ENCODE data around the gene SERPINB7.

SERPINB7 gene

DNA sequence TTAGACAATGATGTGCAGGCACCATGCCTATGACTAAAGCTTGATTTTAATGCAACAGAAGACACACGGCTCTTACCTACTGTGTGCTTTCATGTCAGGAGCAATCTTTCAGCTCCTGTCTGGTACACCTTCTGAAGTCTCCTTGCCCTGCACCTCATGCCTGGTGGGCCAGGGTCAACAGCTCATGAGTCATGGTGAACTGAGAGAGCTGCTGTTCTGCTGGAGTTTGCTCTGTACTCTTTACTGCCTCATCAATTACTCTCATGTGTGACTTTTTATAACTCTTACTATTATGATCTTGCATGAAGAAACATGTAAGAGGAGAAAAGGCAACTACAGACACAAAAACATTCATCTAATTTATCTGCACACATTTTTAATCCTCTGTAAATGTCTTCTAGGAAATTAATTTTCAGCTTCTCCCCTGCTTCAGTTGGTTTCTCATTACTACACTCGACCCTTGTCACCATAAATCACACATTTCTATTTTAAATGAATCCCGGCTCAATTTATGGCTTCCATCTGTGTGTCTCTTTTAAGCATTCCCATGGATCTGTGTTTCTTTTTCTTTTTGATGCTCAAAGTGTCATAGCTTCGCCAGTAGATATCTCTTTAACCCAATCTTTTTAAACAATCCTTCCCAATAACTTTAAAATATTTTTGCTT lies 9.7 kb downstream of the SERPINB7 start:
- no peak overlapping the region for H3K14ac ChIP-seq (ENCODE audit: low read length in 2 of 2)
- no peak overlapping the region for H2BK120ac ChIP-seq (ENCODE audit: low read depth, low read length)
- no peaks in the 10 kb centered on the region for H3K36me3 ChIP-seq (ENCODE audit: control insufficient read depth in 1 of 2, insufficient read depth in 2 of 2, low read depth in 1 of 2, low read length in 2 of 2)
- no peak overlapping the region for H3K4ac ChIP-seq (ENCODE audit: low read depth in 1 of 2, low read length in 2 of 2)
- no peaks in the 10 kb centered on the region for H3K4me1 ChIP-seq (ENCODE audit: control insufficient read depth, insufficient read depth, low read depth, low read length)
- no peak overlapping the region for H2BK12ac ChIP-seq (ENCODE audit: low read length in 2 of 2)
- no peak overlapping the region for H3K4me3 ChIP-seq (ENCODE audit: insufficient read depth in 1 of 2, low read depth in 1 of 2, low read length in 2 of 2)
- no peak overlapping the region for H3K18ac ChIP-seq (ENCODE audit: low read depth in 1 of 2, low read length in 2 of 2)
- H3K4me2 ChIP-seq (ENCODE audit: low read length, poor library complexity, severe bottlenecking): no peak overlapping the region
- no peak overlapping the region for H2AFZ ChIP-seq (ENCODE audit: low read depth, low read length)
- H2BK15ac ChIP-seq (ENCODE audit: low read depth, poor library complexity, severe bottlenecking): no peak overlapping the region
- 44% methylated on average over 4 of the region's 4 CpGs for WGBS
- peak; percentile 8 for DNase-seq
- H3K23ac ChIP-seq (ENCODE audit: low read length in 2 of 2): no peak overlapping the region
- no peak overlapping the region for H3K27ac ChIP-seq (ENCODE audit: low read length, poor library complexity, severe bottlenecking)
- no peak overlapping the region for H2BK5ac ChIP-seq (ENCODE audit: low read depth, low read length, poor library complexity, severe bottlenecking)
- no peaks in the 10 kb centered on the region for H3K79me1 ChIP-seq (replicated peaks; ENCODE audit: low read length, poor library complexity, severe bottlenecking)
- H3K27me3 ChIP-seq (ENCODE audit: control insufficient read depth in 1 of 2, insufficient read depth in 1 of 2, low read length in 2 of 2): no peaks in the 10 kb centered on the region
- no peak overlapping the region for H4K8ac ChIP-seq (ENCODE audit: low read length)
- H3K9me3 ChIP-seq (ENCODE audit: control insufficient read depth, low read length): no peaks in the 10 kb centered on the region
- H2AK5ac ChIP-seq (ENCODE audit: low read length, severe bottlenecking): no peak overlapping the region
- no peak overlapping the region for H3K9ac ChIP-seq (ENCODE audit: low read length)
- H4K91ac ChIP-seq (ENCODE audit: low read length): no peak overlapping the region

GRCh38 chr18:63787673-63788072 lies 12.5 kb downstream of the SERPINB7 start:
- Histone ChIP-seq H2BK5ac (ENCODE audit: low read depth, low read length, poor library complexity, severe bottlenecking) (no peak overlapping the region), H4K8ac (ENCODE audit: low read length) (no peak overlapping the region), H3K18ac (ENCODE audit: low read depth in 1 of 2, low read length in 2 of 2) (peak overlapping the region in 1 of 2 experiments; percentile 78), H3K4me3 (ENCODE audit: insufficient read depth in 1 of 2, low read depth in 1 of 2, low read length in 2 of 2) (no peak overlapping the region), H3K23ac (ENCODE audit: low read length in 2 of 2) (no peak overlapping the region), H3K9ac (ENCODE audit: low read length) (no peak overlapping the region), H2BK12ac (ENCODE audit: low read length in 2 of 2) (peak overlapping the region in 1 of 2 experiments; percentile 42), H2AK5ac (ENCODE audit: low read length, severe bottlenecking) (no peak overlapping the region), H2BK15ac (ENCODE audit: low read depth, poor library complexity, severe bottlenecking) (no peak overlapping the region), H3K27me3 (ENCODE audit: control insufficient read depth in 1 of 2, insufficient read depth in 1 of 2, low read length in 2 of 2) (no peaks in the 10 kb centered on the region), H3K4me1 (ENCODE audit: control insufficient read depth, insufficient read depth, low read depth, low read length) (no peaks in the 10 kb centered on the region), H3K79me1 (replicated peaks; ENCODE audit: low read length, poor library complexity, severe bottlenecking) (no peaks in the 10 kb centered on the region), H2AFZ (ENCODE audit: low read depth, low read length) (no peak overlapping the region), H3K4ac (ENCODE audit: low read depth in 1 of 2, low read length in 2 of 2) (no peak overlapping the region), H3K14ac (ENCODE audit: low read length in 2 of 2) (no peak overlapping the region), H3K36me3 (ENCODE audit: control insufficient read depth in 1 of 2, insufficient read depth in 2 of 2, low read depth in 1 of 2, low read length in 2 of 2) (no peaks in the 10 kb centered on the region), H4K91ac (ENCODE audit: low read length) (no peak overlapping the region), H3K27ac (ENCODE audit: low read length, poor library complexity, severe bottlenecking) (no peak overlapping the region), H3K9me3 (ENCODE audit: control insufficient read depth, low read length) (no peaks in the 10 kb centered on the region), H2BK120ac (ENCODE audit: low read depth, low read length) (no peak overlapping the region), H3K4me2 (ENCODE audit: low read length, poor library complexity, severe bottlenecking) (no peak overlapping the region)
- WGBS: 100% methylated on average over 2 of the region's 4 CpGs
- no peak for DNase-seq

- H3K9ac ChIP-seq (ENCODE audit: low read length): no peak overlapping the region
- H2BK5ac ChIP-seq (ENCODE audit: low read depth, low read length, poor library complexity, severe bottlenecking): no peak overlapping the region
- no peak overlapping the region for H2BK15ac ChIP-seq (ENCODE audit: low read depth, poor library complexity, severe bottlenecking)
- no peak overlapping the region for H3K4me3 ChIP-seq (ENCODE audit: insufficient read depth in 1 of 2, low read depth in 1 of 2, low read length in 2 of 2)
- H3K23ac ChIP-seq (ENCODE audit: low read length in 2 of 2): no peak overlapping the region
- no peak overlapping the region for H3K4me2 ChIP-seq (ENCODE audit: low read length, poor library complexity, severe bottlenecking)
- no peak overlapping the region for H3K18ac ChIP-seq (ENCODE audit: low read depth in 1 of 2, low read length in 2 of 2)
- H3K9me3 ChIP-seq (ENCODE audit: control insufficient read depth, low read length): no peaks in the 10 kb centered on the region
- H2AFZ ChIP-seq (ENCODE audit: low read depth, low read length): no peak overlapping the region
- H3K79me1 ChIP-seq (replicated peaks; ENCODE audit: low read length, poor library complexity, severe bottlenecking): no peaks in the 10 kb centered on the region
- peak; percentile 84 for DNase-seq
- H2BK120ac ChIP-seq (ENCODE audit: low read depth, low read length): no peak overlapping the region
- H3K14ac ChIP-seq (ENCODE audit: low read length in 2 of 2): no peak overlapping the region
- no peaks in the 10 kb centered on the region for H3K4me1 ChIP-seq (ENCODE audit: control insufficient read depth, insufficient read depth, low read depth, low read length)
- H2AK5ac ChIP-seq (ENCODE audit: low read length, severe bottlenecking): no peak overlapping the region
- H3K4ac ChIP-seq (ENCODE audit: low read depth in 1 of 2, low read length in 2 of 2): no peak overlapping the region
- H3K27ac ChIP-seq (ENCODE audit: low read length, poor library complexity, severe bottlenecking): no peak overlapping the region
- no peak overlapping the region for H2BK12ac ChIP-seq (ENCODE audit: low read length in 2 of 2)
- H4K91ac ChIP-seq (ENCODE audit: low read length): no peak overlapping the region
- WGBS: 15% methylated on average over 2 of the region's 3 CpGs
- no peaks in the 10 kb centered on the region for H3K27me3 ChIP-seq (ENCODE audit: control insufficient read depth in 1 of 2, insufficient read depth in 1 of 2, low read length in 2 of 2)
- H3K36me3 ChIP-seq (ENCODE audit: control insufficient read depth in 1 of 2, insufficient read depth in 2 of 2, low read depth in 1 of 2, low read length in 2 of 2): no peaks in the 10 kb centered on the region
- H4K8ac ChIP-seq (ENCODE audit: low read length): no peak overlapping the region
Observed at GRCh38 chr18:63788447-63789096, 13.4 kb downstream of the SERPINB7 start.

GRCh38 chr18:63789327-63789726 lies 14.1 kb downstream of the SERPINB7 start:
- Histone ChIP-seq H3K9ac (ENCODE audit: low read length) (no peak overlapping the region), H4K8ac (ENCODE audit: low read length) (no peak overlapping the region), H3K36me3 (ENCODE audit: control insufficient read depth in 1 of 2, insufficient read depth in 2 of 2, low read depth in 1 of 2, low read length in 2 of 2) (no peaks in the 10 kb centered on the region), H2BK120ac (ENCODE audit: low read depth, low read length) (no peak overlapping the region), H4K91ac (ENCODE audit: low read length) (no peak overlapping the region), H3K4me3 (ENCODE audit: insufficient read depth in 1 of 2, low read depth in 1 of 2, low read length in 2 of 2) (no peak overlapping the region), H3K14ac (ENCODE audit: low read length in 2 of 2) (no peak overlapping the region), H3K4me2 (ENCODE audit: low read length, poor library complexity, severe bottlenecking) (no peak overlapping the region), H3K79me1 (replicated peaks; ENCODE audit: low read length, poor library complexity, severe bottlenecking) (no peaks in the 10 kb centered on the region), H2AFZ (ENCODE audit: low read depth, low read length) (no peak overlapping the region), H3K9me3 (ENCODE audit: control insufficient read depth, low read length) (no peaks in the 10 kb centered on the region), H2BK15ac (ENCODE audit: low read depth, poor library complexity, severe bottlenecking) (no peak overlapping the region), H3K23ac (ENCODE audit: low read length in 2 of 2) (no peak overlapping the region), H3K27me3 (ENCODE audit: control insufficient read depth in 1 of 2, insufficient read depth in 1 of 2, low read length in 2 of 2) (no peaks in the 10 kb centered on the region), H2AK5ac (ENCODE audit: low read length, severe bottlenecking) (no peak overlapping the region), H2BK12ac (ENCODE audit: low read length in 2 of 2) (no peak overlapping the region), H3K18ac (ENCODE audit: low read depth in 1 of 2, low read length in 2 of 2) (no peak overlapping the region), H3K27ac (ENCODE audit: low read length, poor library complexity, severe bottlenecking) (no peak overlapping the region), H3K4ac (ENCODE audit: low read depth in 1 of 2, low read length in 2 of 2) (no peak overlapping the region), H2BK5ac (ENCODE audit: low read depth, low read length, poor library complexity, severe bottlenecking) (no peak overlapping the region), H3K4me1 (ENCODE audit: control insufficient read depth, insufficient read depth, low read depth, low read length) (no peaks in the 10 kb centered on the region)
- WGBS: no CpG with 5 or more reads among the region's 2 CpGs
- no peak for DNase-seq
